ENCODE measurements around the gene TCF20.

GRCh38 chr22:42268852-42269410, 1.5 kb downstream of the TCF20 start:
- TF ChIP-seq GABPA (IDR thresholded peaks at IDR 0.05; ENCODE audit: low read depth), result no peak
- TF ChIP-seq REST (IDR thresholded peaks at IDR 0.05; ENCODE audit: insufficient replicate concordance, low read depth), result no peak
